LoVo (cell line): ENCODE data around the gene SLC7A5.
"Not testable (repeated sequence)": the region's sequence is repeated elsewhere in the genome, so short reads cannot be mapped to it uniquely, and the experiment has no call there.

Experiments
- DNase-seq: peaks from one replicate; pipeline ENCODE4 v3.0.0-alpha.2; 2016; ENCODE audit warnings: low spot score

Gene SLC7A5

GRCh38 chr16:87861300-87862099 is 7.8 kb downstream of the SLC7A5 start:
- not testable (repeated sequence) for DNase-seq

- DNase-seq, result no peak
Measured at GRCh38 chr16:87860553-87861299, 8.6 kb downstream of the SLC7A5 start.

DNA sequence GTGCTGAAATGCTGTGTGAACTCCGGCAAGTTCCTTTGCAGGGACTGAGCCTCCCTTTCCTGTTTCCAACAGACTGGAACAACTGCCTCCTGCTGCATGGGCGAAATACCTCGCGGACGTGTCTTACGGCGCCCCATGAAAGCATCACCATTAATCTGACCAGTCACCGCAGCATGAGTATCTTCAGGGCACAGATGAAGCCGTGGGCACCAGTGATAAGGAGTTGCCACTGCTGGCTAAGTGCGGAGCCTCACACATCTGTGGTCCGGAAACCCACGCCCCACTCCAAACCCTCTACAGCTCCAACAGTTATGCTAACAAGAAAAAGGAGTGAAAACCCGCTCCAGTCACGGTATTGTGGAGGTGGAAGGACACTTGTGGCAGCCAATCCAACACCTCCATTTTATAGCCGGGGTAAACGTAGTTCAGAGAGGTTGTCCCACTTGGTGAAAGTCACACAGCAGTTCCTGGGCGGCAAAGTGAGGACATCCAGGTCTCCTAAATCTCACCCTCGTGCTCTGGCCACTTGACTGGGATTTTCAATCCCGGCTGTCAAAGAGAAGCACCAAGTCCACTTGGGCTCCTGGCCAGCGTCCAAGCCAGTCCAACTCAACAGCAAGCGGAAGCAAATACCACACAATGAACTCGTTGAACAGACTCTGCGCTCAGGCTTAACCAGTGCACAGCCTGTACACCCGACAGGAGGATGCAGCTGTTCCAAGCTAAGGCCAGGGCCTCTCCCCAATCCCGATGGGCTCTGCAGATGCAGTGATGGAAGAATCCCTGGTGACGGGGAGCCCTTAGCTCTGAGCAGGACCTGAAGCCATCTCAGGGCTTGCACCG is 10.9 kb downstream of the SLC7A5 start:
- DNase-seq, result not testable (repeated sequence)

- no peak for DNase-seq
Measured at GRCh38 chr16:87856791-87857228, 12.5 kb downstream of the SLC7A5 start.

DNA sequence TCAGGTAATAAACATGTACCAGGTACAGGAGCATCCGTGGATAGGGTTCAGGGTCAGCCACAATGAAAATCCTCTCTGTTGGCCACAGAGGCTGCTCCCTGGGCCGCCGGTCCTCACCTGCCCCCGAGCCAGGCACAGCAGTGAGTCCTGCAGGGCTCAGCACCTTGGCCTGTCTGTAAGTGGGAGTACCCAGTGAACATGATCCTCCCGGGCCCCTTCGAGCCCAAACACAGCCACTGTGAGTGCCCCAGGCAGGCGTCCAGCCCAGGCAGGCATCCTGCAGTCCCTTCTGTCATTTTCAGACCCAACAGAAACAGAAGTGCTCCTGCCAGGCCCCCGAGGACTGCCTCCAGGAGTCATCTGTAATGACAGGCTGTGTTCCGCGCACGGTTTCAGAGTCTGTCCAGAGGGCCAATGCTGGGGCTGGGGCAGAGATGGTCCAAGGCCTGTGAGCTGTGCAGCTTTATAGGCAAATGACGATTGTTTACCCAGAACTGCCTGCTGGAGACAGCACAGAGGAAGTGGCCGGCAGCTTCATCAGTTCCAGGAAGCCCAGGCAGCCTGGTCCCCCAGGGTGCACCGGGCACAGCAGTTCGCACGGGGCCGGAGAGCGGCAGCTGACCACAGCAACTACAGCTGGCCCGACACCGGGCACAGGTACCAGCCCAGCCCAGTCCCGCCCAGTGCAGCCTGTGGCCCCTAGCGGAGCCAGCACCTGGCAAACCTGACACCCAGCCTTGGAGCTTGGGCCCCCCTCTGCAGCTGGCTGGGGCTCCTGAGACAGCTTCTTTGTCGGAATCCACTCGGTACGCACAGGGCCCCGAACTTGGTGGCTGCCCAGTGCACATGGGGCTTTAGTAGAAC is 13.2 kb downstream of the SLC7A5 start:
- no peak for DNase-seq

DNA sequence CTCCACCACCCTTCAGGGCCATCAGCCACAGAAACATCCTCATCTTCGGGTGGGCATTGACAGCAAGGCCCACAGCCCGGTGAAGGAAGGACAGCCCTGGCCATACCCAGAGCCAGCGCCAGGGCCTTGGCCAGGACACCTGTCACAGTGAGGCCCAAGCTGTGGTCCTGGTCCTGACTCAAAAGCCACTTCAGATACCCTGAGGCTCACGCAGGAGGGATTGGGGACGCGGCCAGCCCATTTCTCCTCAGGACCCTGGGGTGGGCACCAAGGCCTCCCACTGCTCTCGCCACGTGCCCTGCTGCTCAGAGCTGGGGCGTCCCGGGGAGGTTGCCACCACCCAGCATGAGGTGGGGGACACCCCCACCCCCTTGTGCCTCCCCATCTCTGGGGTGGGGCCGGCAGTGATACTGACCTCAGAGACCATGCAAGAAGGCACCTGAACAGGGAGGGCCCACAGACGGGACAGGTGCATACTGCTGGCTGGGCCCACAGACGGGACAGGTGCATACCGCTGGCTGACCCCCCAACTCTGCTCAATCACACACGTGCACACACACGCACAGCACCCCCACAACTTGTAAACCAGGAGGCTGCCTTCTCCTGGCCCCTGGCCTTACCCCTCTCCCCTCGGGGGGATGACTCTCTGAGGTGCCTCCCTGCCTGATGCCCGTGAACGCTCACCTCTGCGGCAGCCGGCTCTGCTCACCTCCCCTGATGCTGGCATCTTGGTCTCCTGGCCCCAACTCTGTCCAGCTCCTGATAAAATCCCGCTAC is 14.2 kb downstream of the SLC7A5 start:
- DNase-seq, result no peak

- peak; percentile 72 for DNase-seq
Measured at GRCh38 chr16:87854053-87854906, 15.0 kb downstream of the SLC7A5 start.

- peak; percentile 90 for DNase-seq
Measured at GRCh38 chr16:87853411-87854052, 15.8 kb downstream of the SLC7A5 start.

DNA sequence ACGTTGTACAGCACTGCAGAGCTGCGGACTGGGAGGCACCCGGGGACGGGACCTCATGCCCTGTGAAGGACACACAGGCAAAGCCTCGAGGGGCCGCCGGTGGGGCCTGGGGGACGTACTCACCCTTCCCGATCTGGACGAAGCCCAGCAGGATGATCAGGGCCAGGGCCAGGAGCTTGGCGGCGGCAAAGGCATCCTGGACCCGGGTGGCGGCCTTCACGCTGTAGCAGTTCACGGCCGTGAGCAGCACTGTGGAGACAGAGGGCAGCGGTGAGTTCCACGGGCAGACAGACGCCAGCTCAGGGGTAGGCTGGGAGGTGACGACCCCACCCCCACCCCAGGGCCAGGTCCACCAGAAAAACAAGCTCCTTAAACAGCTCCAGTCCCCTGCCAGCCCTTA is 17.7 kb downstream of the SLC7A5 start:
- DNase-seq, result no peak

- no peak for DNase-seq
Measured at GRCh38 chr16:87851141-87851587, 18.1 kb downstream of the SLC7A5 start.

GRCh38 chr16:87850009-87851006 is 19.0 kb downstream of the SLC7A5 start:
- no peak for DNase-seq

DNA sequence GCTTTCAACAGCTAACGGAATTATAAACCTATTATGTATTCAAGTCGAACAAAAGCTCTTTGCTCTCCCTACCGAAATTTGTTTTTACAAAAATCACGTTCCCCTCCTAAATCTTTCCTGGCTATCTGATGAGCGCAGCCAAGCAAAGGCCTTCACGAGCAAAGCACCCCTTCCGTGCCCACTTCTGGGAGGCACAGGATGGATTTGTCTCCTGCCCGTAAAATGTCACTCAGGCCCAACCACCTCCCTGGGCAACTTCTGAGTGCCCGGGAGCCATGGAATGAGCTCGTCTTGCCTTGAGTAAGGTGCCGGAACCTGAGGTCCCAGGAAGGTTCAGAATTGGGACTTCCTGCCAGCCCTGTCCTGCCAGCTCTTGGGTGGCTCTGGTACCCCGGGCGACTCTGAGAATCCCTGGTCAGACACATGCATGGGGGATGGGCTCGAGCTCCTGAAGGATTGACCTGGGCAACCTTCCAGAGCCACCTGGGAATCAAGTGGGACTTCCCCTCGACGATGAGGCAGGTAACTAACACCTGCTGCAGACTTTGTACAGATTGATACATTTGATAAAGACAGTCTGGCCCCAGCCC is 19.8 kb downstream of the SLC7A5 start:
- DNase-seq, result no peak

DNA sequence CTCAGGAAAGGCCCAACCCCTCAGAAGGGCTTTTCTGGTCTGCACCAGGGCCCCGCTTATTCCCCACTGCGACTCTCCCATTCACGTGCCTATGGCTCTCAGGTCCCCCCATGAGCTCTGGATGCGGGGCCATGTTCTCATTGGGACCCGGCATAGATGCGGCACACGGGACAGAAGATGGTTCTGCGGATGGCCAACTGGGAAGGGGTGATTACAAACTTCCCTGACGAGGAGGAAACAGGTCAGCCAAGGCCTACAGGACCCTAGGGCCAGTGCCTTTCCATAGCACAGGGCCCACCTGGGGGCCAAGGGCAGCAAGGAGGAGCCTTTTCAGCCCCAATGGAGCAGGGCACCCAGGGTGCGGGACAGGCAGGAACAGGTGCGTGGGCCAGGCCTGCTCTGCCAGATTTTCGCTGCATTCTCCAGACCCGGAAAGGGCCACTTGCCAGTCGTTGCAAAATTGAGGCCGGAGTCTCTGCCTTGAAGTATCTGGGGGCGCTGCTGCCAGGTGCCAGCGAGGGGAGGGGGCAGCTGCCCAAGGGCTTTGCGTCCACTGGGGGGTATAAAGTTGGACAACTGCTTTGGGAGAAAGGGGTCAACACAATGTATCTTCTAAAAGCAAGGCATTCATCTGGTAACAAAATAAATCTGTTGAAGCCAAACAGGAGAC is 20.5 kb downstream of the SLC7A5 start:
- DNase-seq, result no peak

- no peak for DNase-seq
Measured at GRCh38 chr16:87847785-87848675, 21.3 kb downstream of the SLC7A5 start.

DNA sequence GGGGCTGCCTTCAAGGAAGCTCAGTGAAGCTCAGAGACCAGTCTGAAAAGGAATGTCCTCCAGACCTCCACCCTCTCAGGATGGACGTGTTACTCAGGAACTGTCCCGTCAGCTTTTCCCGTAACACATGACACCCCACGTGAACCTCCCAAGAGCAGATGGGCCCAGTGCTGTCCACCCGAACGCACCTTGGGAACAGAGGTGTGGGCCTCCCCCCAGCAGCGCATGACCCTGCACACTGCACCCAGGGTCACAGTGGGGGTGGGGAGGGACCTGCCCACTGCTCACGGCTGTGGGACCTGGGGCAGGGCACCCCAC is 21.9 kb downstream of the SLC7A5 start:
- DNase-seq, result no peak
